ENCODE measurements around the gene CHD3. TPM values are rescaled to one million over a fixed set of nuclear protein-coding genes. Genes with fewer than 3 reads are reported as not detected.

Gene CHD3
- total and polyA plus RNA-seq, 2 of the 13 experiments (the other 11 are each of a cell fraction or from before 2014, with no cell fraction given): 2.7 to 3.7 TPM

DNA sequence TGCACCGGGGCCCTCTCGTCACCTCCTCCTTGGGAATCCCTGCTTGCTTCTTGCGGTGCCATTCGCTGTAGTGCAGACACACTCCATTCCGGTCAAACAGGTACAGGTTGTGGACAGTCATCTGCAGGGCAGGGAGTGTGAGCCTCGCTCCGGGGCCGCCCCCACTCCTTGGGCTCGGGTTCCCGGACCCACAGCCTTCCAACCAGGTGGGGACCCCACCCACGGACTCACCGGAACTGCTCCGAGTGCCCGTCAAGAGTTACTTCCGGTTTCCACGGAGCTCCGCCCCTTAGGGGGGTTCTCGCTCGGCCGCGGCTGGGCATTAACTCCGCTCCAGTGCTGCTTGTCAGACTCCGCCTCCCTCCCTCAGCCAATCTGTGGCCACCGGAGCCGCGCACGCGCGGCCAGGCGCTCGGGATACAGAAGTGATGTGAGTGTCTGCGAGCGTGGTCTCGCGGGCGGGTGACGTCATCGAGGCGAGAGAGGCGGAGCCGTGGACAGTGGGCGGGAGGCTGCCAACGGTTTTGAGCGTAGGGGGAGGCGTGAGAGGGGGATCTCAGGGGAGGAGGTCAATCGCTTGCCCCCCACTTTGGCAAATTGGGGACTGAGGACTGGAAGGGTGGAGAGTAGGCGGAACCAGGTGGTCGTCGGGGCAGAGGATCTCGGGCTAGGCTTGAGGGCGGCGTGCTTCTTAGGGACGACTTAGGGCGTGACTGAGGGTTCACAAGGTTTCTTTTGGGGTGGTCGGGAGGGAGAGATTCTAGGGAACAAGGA, 43.3 kb downstream of the CHD3 start, which contains the start of the genes CNTROB and TRAPPC1 (continued):
- TF ChIP-seq, protein P1, sequence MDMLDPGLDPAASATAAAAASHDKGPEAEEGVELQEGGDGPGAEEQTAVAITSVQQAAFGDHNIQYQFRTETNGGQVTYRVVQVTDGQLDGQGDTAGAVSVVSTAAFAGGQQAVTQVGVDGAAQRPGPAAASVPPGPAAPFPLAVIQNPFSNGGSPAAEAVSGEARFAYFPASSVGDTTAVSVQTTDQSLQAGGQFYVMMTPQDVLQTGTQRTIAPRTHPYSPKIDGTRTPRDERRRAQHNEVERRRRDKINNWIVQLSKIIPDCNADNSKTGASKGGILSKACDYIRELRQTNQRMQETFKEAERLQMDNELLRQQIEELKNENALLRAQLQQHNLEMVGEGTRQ (IDR thresholded peaks at IDR 0.05; ENCODE audit: low read depth, low read length): no peak
- TF ChIP-seq, protein P1 (CRISPR knock-in tag; IDR thresholded peaks at IDR 0.05; ENCODE audit: borderline replicate concordance): no peak; the same call in 1 of the 2 replicates
- TF ChIP-seq HNRNPL (IDR thresholded peaks at IDR 0.05; ENCODE audit: low read depth, low read length): 0 out of 2 replicates have a peak, but pooled peaks have one; percentile 46
- no peak for TF ChIP-seq RERE (CRISPR knock-in tag; IDR thresholded peaks at IDR 0.05; ENCODE audit: low read depth)
- TF ChIP-seq FOXM1 (CRISPR knock-in tag; IDR thresholded peaks at IDR 0.05): no peak
- TF ChIP-seq, protein P2, sequence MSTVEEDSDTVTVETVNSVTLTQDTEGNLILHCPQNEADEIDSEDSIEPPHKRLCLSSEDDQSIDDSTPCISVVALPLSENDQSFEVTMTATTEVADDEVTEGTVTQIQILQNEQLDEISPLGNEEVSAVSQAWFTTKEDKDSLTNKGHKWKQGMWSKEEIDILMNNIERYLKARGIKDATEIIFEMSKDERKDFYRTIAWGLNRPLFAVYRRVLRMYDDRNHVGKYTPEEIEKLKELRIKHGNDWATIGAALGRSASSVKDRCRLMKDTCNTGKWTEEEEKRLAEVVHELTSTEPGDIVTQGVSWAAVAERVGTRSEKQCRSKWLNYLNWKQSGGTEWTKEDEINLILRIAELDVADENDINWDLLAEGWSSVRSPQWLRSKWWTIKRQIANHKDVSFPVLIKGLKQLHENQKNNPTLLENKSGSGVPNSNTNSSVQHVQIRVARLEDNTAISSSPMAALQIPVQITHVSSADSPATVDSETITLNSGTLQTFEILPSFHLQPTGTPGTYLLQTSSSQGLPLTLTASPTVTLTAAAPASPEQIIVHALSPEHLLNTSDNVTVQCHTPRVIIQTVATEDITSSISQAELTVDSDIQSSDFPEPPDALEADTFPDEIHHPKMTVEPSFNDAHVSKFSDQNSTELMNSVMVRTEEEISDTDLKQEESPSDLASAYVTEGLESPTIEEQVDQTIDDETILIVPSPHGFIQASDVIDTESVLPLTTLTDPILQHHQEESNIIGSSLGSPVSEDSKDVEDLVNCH (CRISPR knock-in tag; IDR thresholded peaks at IDR 0.05): no peak
- peak; percentile 80 for TF ChIP-seq POLR2AphosphoS5 (IDR thresholded peaks at IDR 0.05; ENCODE audit: low read depth, low read length)
- TF ChIP-seq GABPA (IDR thresholded peaks at IDR 0.05; ENCODE audit: low read depth, low read length): peak; percentile 84
- TF ChIP-seq GABPA (CRISPR knock-in tag; IDR thresholded peaks at IDR 0.05; ENCODE audit: low read depth): peak; percentile 96
- no peak; the same call in 1 of the 2 replicates for TF ChIP-seq ARID2 (CRISPR knock-in tag; IDR thresholded peaks at IDR 0.05; ENCODE audit: borderline replicate concordance)
- TF ChIP-seq ATF3 (CRISPR knock-in tag; IDR thresholded peaks at IDR 0.05): peak; percentile 68
- TF ChIP-seq RFX5 (IDR thresholded peaks at IDR 0.05; ENCODE audit: low read depth, low read length): peak; percentile 72
- TF ChIP-seq PATZ1 (CRISPR knock-in tag; IDR thresholded peaks at IDR 0.05): no peak
- TF ChIP-seq NR3C1 (CRISPR knock-in tag; IDR thresholded peaks at IDR 0.05): no peak
- no peak; the same call in 1 of the 2 replicates for TF ChIP-seq ZNF616 (CRISPR knock-in tag; IDR thresholded peaks at IDR 0.05; ENCODE audit: low read depth)
- TF ChIP-seq ADNP (CRISPR knock-in tag; IDR thresholded peaks at IDR 0.05): no peak
